Measurements from ENCODE around the gene DCC.

- TF ChIP-seq CTCF (IDR thresholded peaks at IDR 0.05; ENCODE audit: low read length) (no peak), EZH2phosphoT487 (IDR thresholded peaks at IDR 0.05; ENCODE audit: low read length) (no peak), EZH2 (optimal IDR thresholded peaks at IDR 0.05; ENCODE audit: low read depth, low read length) (no peak)
Observed at GRCh38 chr18:52523566-52523965, 183.6 kb downstream of the DCC start.

Measured in MM.1S (cell line).